Posterior cingulate gyrus (tissue), 11 donors: ENCODE data around the gene BMP6.

Source experiments
- DNase-seq, 10 donors: peaks; one replicate each; pipeline versions ENCODE4 v3.0.0 to v3.0.0-alpha.2; 2020 to 2021; ENCODE audit warnings: mixed read lengths in 3 of 10
- intact Hi-C: fragments of 100-400 bp; cut with DNase I; formaldehyde crosslinking; loops from one replicate; pipeline ENCODE4 v1.15.1; 2023

The BMP6 gene

GRCh38 chr6:7707787-7708186 is 18.1 kb upstream of the BMP6 start:
- no peak for DNase-seq
- intact Hi-C loops = no loop called here

- intact Hi-C loops = no loop called here
- no peak for DNase-seq
Observed at GRCh38 chr6:7719364-7719850, 6.5 kb upstream of the BMP6 start.

GRCh38 chr6:7720346-7720745 is 5.6 kb upstream of the BMP6 start:
- intact Hi-C loops = loop anchor here (5.0 kb wide), 3 partner anchors 272 to 497 kb away; no protein-coding TSS in a partner anchor
- DNase-seq = no peak

- intact Hi-C loops = loop anchor here (2.0 to 5.0 kb wide), 4 partner anchors 271 to 496 kb away; no protein-coding TSS in a partner anchor
- no peak for DNase-seq
Observed at GRCh38 chr6:7721649-7722048, 4.2 kb upstream of the BMP6 start.

GRCh38 chr6:7723041-7723447 is 2.9 kb upstream of the BMP6 start:
- intact Hi-C loops = loop anchor here (2.0 to 5.0 kb wide), 4 partner anchors 269 to 494 kb away; no protein-coding TSS in a partner anchor

GRCh38 chr6:7723554-7723953 is 2.3 kb upstream of the BMP6 start:
- intact Hi-C loops = loop anchor here (2.0 to 5.0 kb wide), 4 partner anchors 269 to 494 kb away; no protein-coding TSS in a partner anchor
- DNase-seq = no peak

More at GRCh38 chr6:7723041-7723447, 2.9 kb upstream of the BMP6 start:
- DNase-seq = peak in 8 of 10 donors; percentile 55 to 91 (median 69)

GRCh38 chr6:7725412-7725811 is 487 bp upstream of the BMP6 start:
- intact Hi-C loops = loop anchor here (5.0 kb wide), 1 partner anchor 187 kb away; the partner anchor contains the start of gene TXNDC5
- no peak for DNase-seq

GRCh38 chr6:7726416-7727085 is 652 bp downstream of the BMP6 start:
- intact Hi-C loops = loop anchor here (5.0 kb wide), 1 partner anchor 186 kb away; the partner anchor contains the start of gene TXNDC5
- peak in 1 of 10 donors; percentile 64 for DNase-seq

GRCh38 chr6:7727086-7727945 is 1.4 kb downstream of the BMP6 start:
- intact Hi-C loops = loop anchor here (5.0 kb wide), 1 partner anchor 185 kb away; the partner anchor contains the start of gene TXNDC5
- peak in 3 of 10 donors; percentile 8 to 75 (median 64) for DNase-seq

GRCh38 chr6:7727946-7728854 is 2.3 kb downstream of the BMP6 start:
- peak in 7 of 10 donors; percentile 21 to 91 (median 45) for DNase-seq
- intact Hi-C loops = loop anchor here (5.0 kb wide), 1 partner anchor 184 kb away; the partner anchor contains the start of gene TXNDC5

GRCh38 chr6:7728855-7729590 is 3.1 kb downstream of the BMP6 start:
- no peak for DNase-seq
- intact Hi-C loops = loop anchor here (5.0 kb wide), 1 partner anchor 183 kb away; the partner anchor contains the start of gene TXNDC5

- intact Hi-C loops = no loop called here
- no peak for DNase-seq
Observed at GRCh38 chr6:7730001-7730783, 4.3 kb downstream of the BMP6 start.

GRCh38 chr6:7730784-7731227 is 4.9 kb downstream of the BMP6 start:
- intact Hi-C loops = no loop called here
- DNase-seq = no peak

- no peak for DNase-seq
- intact Hi-C loops = no loop called here
Observed at GRCh38 chr6:7731294-7731693, 5.4 kb downstream of the BMP6 start.

- no peak for DNase-seq
- intact Hi-C loops = no loop called here
Observed at GRCh38 chr6:7732228-7732627, 6.3 kb downstream of the BMP6 start.

GRCh38 chr6:7734707-7735383 is 8.9 kb downstream of the BMP6 start:
- peak in 1 of 10 donors; percentile 62 for DNase-seq
- intact Hi-C loops = no loop called here

GRCh38 chr6:7737106-7737505 is 11.2 kb downstream of the BMP6 start:
- no peak for DNase-seq
- intact Hi-C loops = no loop called here

GRCh38 chr6:7737867-7738266 is 12.0 kb downstream of the BMP6 start:
- DNase-seq = no peak
- intact Hi-C loops = no loop called here
